HFF-Myc (cell line): ENCODE data around the gene EGFL7.

ENCODE experiments used
- DNase-seq: peaks from one replicate; pipeline ENCODE4 v3.0.0-alpha.2; 2011; ENCODE audit warnings: low read depth; ENCODE audit errors: extremely low read depth
- H3K4me3 ChIP-seq: replicated peaks from 2 replicates; pipeline ENCODE4 v1.5.1; 2011; ENCODE audit warnings: low read depth, mild to moderate bottlenecking, control low read depth, low read length
- TF ChIP-seq, protein P1 (sequence below): IDR thresholded peaks from 2 replicates; pipeline ENCODE4 v1.5.1; 2012; ENCODE audit warnings: mild to moderate bottlenecking, low read depth, low read length, control low read depth; ENCODE audit errors: missing control alignments

EGFL7 gene

GRCh38 chr9:136664000-136664915, 1.5 kb downstream of the EGFL7 start:
- TF ChIP-seq, protein P1, sequence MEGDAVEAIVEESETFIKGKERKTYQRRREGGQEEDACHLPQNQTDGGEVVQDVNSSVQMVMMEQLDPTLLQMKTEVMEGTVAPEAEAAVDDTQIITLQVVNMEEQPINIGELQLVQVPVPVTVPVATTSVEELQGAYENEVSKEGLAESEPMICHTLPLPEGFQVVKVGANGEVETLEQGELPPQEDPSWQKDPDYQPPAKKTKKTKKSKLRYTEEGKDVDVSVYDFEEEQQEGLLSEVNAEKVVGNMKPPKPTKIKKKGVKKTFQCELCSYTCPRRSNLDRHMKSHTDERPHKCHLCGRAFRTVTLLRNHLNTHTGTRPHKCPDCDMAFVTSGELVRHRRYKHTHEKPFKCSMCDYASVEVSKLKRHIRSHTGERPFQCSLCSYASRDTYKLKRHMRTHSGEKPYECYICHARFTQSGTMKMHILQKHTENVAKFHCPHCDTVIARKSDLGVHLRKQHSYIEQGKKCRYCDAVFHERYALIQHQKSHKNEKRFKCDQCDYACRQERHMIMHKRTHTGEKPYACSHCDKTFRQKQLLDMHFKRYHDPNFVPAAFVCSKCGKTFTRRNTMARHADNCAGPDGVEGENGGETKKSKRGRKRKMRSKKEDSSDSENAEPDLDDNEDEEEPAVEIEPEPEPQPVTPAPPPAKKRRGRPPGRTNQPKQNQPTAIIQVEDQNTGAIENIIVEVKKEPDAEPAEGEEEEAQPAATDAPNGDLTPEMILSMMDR = no peak
- H3K4me3 ChIP-seq = no peak overlapping the region
- DNase-seq = no peak

- TF ChIP-seq, protein P1 = peak; percentile 14
- H3K4me3 ChIP-seq = peak overlapping the region; percentile 38
- no peak for DNase-seq
Measured at GRCh38 chr9:136665111-136665703, 2.5 kb downstream of the EGFL7 start.

DNA sequence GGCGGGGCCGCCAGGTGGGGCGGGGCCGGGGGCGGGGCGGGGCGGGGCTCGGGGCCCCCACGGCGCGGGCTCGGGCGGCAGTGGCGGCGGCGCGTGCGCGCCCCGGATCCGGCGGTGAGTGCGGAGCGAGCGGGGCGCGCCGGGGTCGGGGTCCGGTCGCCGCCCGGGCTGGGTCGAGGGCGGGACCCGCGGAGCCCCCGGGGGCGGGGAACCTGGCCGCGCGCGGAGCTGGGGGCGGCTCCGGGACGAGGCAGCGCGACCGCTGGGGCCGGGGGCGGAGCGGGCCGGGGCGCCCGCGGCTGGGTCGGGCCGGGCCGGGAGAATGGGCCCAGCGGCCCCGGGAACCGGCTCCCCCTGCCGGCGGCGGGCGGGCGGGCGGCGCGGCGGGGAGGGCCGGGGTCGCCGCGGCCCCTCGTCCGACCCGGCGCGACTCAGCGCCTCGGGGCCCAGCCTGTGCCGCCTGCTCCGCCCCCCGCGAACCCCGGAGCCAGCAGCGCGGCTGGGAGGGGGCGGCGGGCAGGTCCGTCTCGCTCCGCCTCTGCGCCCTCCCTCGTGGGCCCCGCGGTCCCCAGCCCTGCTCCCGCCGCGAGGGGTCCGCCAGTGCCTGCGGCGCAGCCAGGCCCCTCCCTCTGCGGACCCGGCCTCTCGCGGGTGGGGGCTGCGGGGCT, 3.1 kb downstream of the EGFL7 start:
- TF ChIP-seq, protein P1 = no peak
- DNase-seq = no peak
- peak overlapping the region; percentile 38 for H3K4me3 ChIP-seq

- TF ChIP-seq, protein P1 = no peak
- no peak for DNase-seq
- peak overlapping the region; percentile 14; the same call in 1 of the 2 replicates for H3K4me3 ChIP-seq
Measured at GRCh38 chr9:136666372-136667213, 3.9 kb downstream of the EGFL7 start.

GRCh38 chr9:136667214-136667939, 4.7 kb downstream of the EGFL7 start:
- no peak for DNase-seq
- no peak overlapping the region for H3K4me3 ChIP-seq
- TF ChIP-seq, protein P1 = no peak
